COLO668 (cell line): ENCODE measurements around the gene SDC1.
A peak's percentile ranks its signal among the peaks of the same experiment; 100 is the strongest.

Source experiments
- DNase-seq: peaks from one replicate; lab custom pipeline; 2025; ENCODE audit not compliant: unreplicated experiment; lab: John Stamatoyannopoulos, UW

Gene SDC1

GRCh38 chr2:20229322-20230113, 4.6 kb upstream of the SDC1 start:
- DNase-seq, result no peak

GRCh38 chr2:20227894-20228505, 3.1 kb upstream of the SDC1 start:
- DNase-seq, result no peak

GRCh38 chr2:20226152-20226545, 1.2 kb upstream of the SDC1 start:
- no peak for DNase-seq

DNA sequence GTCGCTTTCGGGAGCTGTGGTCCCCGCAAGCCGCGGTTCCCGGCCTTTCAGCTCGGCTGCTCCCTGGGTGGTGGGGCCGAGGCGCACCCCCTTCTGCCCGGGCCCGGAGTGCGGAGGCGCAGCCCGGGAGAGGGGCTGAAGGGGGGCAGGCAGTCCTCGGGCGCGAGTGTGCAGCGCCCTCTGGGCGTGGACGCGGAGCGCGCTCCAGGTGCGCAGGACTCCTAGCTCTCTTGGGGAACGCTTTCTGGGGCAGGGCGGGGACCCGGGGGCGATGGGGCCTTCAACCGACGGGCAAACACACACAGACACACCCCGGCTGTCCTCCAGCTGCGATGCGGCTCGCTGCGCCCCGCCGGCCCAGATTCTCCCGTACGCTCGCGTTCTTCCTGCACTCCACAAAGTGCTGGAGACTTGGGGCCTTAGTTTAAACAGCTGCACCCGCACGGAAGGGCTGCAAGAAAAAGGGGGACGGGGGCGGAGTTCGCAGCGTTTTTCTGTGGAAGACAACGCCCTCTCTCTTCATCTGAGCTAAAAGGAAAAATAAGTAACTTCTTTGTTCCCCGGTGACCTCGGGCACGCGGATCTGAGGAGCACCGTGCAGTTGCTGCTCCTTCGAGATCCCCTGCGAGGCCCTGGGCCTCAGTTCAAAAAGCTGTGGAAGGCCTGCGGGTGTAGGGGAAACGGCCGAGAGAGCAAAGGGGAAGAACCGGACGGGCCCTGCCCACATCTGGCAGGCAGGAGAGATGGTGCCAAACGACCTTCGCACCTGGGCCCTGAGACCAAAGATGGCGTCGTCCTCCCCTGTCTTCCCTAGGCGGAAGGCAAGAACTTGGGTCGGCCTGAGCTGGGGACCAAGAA, 593 bp upstream of the SDC1 start:
- peak; percentile 90 for DNase-seq

DNA sequence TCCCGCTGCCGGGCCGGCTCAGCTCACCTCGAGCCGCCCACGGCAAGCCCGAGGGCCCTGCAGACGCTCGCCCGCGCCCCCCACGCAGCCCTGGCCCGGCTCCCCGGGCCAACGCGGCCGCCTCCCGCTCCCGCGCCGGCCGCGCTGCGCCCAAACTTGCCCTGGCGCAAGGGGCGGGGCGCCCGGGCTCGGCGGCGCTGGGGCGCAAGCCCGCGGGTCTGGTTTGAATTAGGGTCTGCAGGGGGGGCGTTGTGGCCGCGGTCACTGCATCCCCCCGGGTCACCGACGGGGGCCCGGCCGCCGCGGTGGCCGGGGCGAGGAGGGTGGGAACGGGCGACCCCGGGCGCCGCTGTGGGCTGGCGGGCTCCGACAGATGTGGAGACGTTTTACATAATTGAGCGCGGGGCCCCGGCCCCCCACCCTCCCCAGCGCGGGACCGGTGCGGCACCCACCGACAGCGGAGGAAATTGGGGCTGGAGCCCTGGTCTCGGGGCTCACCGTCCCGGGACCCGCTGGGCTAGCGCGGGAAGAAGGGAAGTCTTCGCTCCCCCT, 690 bp downstream of the SDC1 start:
- peak; percentile 68 for DNase-seq

DNA sequence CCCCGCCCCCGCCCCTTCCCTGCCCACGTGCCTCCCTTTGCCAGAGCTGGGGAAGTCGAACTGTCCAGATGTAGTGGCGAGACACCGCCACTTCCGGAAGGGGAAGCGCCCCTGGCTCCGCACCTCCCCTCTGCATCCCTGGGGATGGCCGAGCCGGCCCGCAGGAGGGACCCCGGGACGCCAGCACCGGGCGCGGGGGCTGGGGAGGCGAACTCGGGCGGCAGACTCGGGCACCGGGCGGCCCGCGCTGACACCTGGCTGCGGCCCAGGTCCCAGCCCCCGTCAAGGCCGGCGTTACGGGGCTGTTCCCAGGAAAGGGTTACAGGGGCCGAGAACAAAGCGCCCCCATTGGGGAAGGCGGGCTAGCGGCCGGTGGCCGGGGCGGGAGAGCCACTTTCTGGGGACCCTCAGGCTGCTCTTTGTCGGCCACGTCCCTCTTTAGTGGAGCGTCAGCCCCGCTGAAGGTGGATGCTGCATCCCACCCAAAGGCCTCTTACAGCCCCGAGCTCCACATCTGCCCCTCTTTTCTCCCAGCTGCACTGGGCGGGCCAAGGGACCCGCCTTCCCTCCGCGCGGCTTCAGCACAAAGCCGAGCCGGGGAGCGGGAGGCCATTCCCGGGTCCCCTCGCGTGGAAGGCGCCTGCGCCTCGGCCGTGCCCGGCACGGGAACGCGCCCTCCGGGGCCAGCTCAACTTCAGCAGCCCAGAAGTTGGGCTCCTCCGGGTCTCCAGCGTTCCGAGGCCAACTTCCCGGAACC, 1.3 kb downstream of the SDC1 start:
- peak; percentile 73 for DNase-seq

- peak; percentile 53 for DNase-seq
Measured at GRCh38 chr2:20222769-20223406, 2.0 kb downstream of the SDC1 start.

- DNase-seq, result no peak
Measured at GRCh38 chr2:20222014-20222768, 2.7 kb downstream of the SDC1 start.

- DNase-seq, result no peak
Measured at GRCh38 chr2:20221555-20221973, 3.4 kb downstream of the SDC1 start.

- DNase-seq, result no peak
Measured at GRCh38 chr2:20220806-20221554, 4.0 kb downstream of the SDC1 start.

DNA sequence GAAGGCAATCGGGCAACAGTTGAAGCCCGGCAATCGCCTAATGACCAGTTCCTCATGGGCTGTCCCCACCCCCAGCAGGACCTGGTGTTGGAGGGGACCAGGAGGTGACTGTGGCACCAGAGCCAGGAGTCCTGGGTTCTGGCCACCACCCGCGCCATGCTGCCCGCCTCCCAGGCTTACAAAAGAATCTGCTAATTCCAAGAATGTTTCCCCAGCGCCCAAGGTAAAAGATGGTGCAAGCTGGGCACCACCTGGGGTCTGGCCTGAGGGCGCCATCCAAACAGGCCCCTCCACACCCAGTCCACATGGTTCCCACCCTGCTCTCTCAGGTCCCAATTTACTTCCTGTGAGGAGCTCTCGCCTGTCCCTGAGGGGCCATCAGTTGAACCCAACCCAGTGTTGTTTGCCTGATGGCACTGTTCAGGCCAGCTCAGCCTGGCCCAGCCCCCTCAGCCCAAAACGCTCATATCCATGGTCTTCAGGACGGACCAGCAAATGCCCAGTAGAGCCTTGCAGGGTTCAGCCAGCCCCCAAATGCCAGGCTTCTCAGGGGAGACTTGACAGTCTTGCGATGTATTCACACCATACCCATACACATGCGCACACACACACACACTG, 5.1 kb downstream of the SDC1 start:
- no peak for DNase-seq

DNA sequence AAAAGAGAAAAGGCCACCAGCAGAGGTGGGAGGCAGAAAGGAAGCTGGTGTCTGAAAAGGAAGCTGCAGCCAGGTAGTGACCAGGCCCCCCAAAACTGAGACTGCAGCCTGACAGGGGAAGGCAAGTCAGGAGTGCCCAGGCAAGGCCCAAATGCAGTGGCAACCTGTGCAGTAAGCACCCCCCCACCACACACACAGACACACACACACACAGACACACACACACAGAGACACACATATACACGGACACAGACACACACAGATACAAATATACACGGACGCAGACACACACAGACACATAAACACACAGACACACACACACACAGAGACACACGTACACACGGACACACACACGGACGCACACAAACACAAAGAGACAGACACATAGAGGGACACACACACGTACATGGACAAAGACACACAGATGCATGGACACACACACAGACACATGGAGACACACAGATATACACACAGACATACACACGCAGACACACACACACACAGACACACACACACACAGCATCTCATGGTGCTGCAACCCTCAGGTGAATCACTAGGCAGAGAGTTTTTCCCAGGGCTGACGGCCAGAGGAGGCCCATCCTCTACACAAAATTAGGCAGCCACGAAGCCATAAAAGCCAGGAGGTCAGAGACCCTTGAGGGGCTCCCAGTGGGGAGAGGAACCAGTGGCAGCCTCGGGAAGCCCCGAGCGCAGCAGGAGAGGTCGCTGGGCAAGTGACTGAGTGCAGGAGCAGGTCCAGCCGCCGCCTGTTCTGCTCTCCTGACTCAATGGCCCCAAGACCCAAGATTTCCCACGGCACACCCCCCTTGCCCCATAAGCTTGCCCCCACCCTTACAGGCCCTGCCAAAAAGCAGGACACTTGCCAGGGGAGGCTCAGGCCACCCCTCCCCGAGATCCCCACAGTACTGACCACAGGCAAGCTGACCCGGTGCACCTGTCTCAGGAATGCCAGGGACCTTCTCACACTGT, 6.3 kb downstream of the SDC1 start:
- no peak for DNase-seq

DNA sequence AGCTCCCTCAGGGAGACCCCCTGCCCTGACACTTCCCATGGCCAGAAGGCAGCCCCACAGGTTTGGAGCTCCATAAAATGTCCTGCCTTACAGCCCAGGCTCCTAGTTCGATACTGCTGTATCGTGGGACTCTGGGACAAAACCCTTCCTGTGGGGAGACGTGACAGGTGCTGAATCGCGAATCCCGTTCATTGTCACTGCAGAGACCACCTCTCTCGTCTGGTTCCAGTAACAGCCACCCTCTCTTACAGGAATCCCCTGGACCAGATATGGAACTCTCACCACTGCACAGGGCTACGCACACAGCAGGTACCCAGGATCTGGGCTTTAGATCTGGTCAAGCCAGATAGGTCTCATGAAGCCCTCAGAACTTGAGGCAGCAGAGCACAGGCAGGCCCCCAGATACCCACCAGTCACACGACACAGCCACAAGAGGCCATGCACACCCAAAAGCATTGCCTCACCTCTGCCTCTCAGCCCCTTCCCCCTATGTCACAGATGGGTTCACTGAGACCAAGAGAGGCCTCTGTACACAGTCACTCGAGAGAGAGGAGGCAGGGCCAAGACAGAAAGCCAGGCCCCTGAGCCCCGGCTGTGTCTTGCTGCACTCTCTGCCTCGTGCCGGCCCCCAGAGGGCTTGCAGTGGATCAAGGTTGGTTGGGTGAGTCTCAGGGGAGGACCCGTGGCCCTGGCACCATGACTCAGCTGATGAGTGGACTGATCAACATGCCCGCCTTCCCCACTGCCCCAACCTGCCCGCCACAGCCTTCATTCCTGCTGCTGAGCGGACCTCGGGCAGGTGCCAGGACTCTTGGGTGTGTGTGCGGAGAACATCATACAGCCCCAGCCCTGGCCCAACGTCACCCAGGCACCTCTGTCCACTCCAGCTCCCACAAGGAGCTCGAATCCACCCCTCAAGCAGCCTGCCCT, 7.6 kb downstream of the SDC1 start:
- no peak for DNase-seq

- DNase-seq, result no peak
Measured at GRCh38 chr2:20216130-20217025, 8.6 kb downstream of the SDC1 start.
